ENCODE measurements around the gene ARHGAP6.
A peak's percentile ranks its signal among the peaks of the same experiment; 100 is the strongest.

The ARHGAP6 gene

DNA sequence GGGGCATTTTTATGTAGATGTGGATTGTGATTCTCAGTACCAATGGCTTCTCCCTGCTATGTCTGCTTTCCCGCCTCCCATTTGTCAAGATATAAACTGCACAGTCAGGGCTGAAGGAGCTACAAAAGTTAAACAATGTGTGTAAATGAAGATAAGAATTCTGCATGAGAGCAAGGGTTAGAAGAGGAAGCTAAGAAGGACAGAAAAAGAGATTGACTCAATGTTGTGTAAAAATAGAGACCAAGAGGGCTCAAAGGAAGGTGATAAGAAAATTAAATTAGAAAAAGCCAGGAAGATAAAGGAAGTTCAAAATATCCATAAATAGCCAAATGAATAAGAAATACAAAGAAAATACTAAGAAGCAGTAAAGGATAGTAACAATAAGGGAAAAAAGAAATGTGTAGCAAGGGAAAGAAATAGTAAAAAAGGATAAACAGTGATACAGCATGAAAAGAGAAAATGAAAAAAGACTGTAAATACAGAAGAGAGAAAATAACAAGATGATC is 290.1 kb downstream of the ARHGAP6 start:
- no peaks in the 10 kb centered on the region for H3K27me3 Mint-ChIP-seq (ENCODE audit: low read depth, poor library complexity)
- DNase-seq: no peak
- no peaks in the 10 kb centered on the region for H3K4me1 Mint-ChIP-seq
- TF ChIP-seq, protein P1, sequence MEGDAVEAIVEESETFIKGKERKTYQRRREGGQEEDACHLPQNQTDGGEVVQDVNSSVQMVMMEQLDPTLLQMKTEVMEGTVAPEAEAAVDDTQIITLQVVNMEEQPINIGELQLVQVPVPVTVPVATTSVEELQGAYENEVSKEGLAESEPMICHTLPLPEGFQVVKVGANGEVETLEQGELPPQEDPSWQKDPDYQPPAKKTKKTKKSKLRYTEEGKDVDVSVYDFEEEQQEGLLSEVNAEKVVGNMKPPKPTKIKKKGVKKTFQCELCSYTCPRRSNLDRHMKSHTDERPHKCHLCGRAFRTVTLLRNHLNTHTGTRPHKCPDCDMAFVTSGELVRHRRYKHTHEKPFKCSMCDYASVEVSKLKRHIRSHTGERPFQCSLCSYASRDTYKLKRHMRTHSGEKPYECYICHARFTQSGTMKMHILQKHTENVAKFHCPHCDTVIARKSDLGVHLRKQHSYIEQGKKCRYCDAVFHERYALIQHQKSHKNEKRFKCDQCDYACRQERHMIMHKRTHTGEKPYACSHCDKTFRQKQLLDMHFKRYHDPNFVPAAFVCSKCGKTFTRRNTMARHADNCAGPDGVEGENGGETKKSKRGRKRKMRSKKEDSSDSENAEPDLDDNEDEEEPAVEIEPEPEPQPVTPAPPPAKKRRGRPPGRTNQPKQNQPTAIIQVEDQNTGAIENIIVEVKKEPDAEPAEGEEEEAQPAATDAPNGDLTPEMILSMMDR (IDR thresholded peaks at IDR 0.05): no peak
- H3K4me3 Mint-ChIP-seq: no peak overlapping the region
- no peaks in the 10 kb centered on the region for H3K36me3 Mint-ChIP-seq (ENCODE audit: low read depth)
- peaks cover 21% of the 10 kb centered on the region for H3K9me3 Mint-ChIP-seq
- H3K27ac Mint-ChIP-seq: no peak overlapping the region

DNA sequence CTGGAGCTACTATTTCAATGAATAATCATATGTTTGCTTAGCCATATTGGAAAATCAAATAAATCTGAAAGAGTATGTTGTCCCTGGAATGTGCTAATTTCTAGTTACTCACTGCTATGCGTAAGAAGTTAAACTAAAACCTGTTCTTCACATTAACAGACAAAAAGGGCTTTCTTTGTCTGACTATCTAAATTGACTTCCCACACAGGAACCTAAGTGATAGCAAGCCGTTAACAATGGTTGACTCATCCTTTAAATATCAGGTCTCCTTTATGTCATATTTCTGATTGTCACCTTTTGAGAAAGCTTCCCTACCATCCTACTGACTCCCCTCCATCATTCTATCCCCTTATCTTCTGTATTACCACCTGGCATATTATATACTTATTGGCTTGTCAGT is 291.1 kb downstream of the ARHGAP6 start:
- Mint-ChIP-seq H3K4me3 (no peak overlapping the region), H3K27me3 (ENCODE audit: low read depth, poor library complexity) (no peaks in the 10 kb centered on the region), H3K36me3 (ENCODE audit: low read depth) (no peaks in the 10 kb centered on the region), H3K27ac (no peak overlapping the region), H3K9me3 (peaks cover 25% of the 10 kb centered on the region), H3K4me1 (no peaks in the 10 kb centered on the region)
- no peak for DNase-seq
- TF ChIP-seq, protein P1 (IDR thresholded peaks at IDR 0.05): no peak

DNA sequence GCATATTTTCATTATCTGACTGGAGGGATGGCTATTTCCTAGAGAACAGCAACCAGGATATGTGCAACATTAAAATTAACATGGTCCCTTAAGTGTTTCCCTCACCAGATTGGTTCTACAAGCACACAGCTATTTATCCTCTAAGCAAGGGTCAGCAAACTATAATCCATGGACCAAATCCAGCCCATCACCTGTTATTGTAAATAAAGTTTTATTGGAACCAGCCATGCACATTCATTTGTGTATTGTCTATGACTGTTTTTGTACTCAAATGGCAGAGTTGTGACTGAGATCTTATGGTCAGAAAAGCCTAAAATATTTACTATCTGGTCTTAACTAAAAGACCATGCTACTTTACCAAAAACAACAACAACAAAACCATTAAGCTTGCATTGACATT is 294.6 kb downstream of the ARHGAP6 start:
- Mint-ChIP-seq H3K27ac (no peak overlapping the region), H3K4me3 (no peak overlapping the region), H3K36me3 (ENCODE audit: low read depth) (no peaks in the 10 kb centered on the region), H3K27me3 (ENCODE audit: low read depth, poor library complexity) (no peaks in the 10 kb centered on the region), H3K4me1 (peaks cover 21% of the 10 kb centered on the region), H3K9me3 (peaks cover 6% of the 10 kb centered on the region)
- no peak for DNase-seq
- TF ChIP-seq, protein P1 (IDR thresholded peaks at IDR 0.05): no peak

DNA sequence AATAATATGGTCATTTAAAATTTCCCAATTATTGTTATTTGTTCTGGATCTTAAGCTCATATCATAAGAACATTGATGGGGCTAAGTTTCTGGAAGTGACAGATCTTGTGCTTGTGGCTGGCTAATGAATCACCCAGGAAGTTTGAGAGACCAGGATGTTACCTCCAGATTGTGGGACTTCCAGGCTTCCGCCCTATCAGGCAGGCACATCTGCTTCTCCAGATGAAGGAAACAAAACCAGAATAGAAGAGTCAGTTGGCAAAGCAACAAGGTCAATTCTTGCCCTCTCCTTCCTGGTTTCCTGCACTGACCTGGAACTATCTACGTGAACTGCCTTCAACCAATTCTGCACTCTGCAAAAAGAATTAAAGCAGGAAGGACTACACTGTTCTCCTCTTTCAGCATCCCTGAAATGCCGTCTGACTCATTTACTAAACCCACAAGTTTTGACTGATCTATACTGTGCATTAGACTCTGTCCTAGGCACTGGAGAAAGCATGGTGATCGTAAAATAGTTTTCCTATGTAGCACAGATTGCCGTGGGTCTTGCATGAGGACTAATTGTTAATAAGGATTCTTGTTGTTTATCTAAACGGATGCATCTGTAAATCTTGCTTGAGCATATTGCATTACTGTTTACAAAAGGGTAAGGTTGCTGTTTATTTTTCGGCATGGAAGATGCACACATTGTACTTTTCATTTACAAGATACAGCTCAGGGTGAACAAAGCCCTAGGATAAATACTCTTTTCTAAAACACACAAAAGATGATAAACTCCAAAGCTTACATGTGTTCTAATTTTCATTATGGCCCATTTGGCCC is 297.9 kb downstream of the ARHGAP6 start:
- TF ChIP-seq, protein P1 (IDR thresholded peaks at IDR 0.05): no peak
- no peak for DNase-seq
- peaks cover 27% of the 10 kb centered on the region for H3K9me3 Mint-ChIP-seq
- no peak overlapping the region for H3K27ac Mint-ChIP-seq
- peaks cover 21% of the 10 kb centered on the region for H3K4me1 Mint-ChIP-seq
- no peaks in the 10 kb centered on the region for H3K27me3 Mint-ChIP-seq (ENCODE audit: low read depth, poor library complexity)
- no peaks in the 10 kb centered on the region for H3K36me3 Mint-ChIP-seq (ENCODE audit: low read depth)
- no peak overlapping the region for H3K4me3 Mint-ChIP-seq

DNA sequence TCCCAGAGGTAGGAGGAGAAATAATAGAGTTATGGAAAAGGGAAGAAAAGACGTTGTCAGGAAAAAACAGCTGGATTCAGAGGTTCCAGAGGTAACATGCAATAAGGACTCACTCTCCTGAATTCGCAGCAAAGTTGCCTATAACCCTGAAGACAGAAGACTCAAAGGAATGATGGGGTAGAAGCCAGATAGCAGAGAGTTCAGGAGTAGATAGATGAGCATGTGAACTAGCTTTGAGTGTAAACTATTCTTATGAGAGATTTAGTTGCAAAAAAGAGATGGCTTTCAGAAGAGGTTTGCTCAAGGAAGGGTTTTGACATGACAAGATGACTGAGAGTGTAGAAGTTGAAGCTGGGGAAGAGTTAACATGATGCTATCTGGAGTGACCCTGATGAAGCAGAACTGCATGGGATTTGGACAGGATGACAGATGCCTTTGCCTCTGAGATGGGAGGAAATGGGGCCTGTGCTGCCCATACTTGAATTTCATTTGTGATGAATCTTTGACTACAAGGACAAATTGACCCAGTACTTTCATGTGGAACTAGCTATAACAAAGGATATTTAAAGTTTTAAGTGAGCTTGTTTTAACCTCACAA is 298.6 kb downstream of the ARHGAP6 start:
- H3K36me3 Mint-ChIP-seq (ENCODE audit: low read depth): no peaks in the 10 kb centered on the region
- peaks cover 32% of the 10 kb centered on the region for H3K9me3 Mint-ChIP-seq
- TF ChIP-seq, protein P1 (IDR thresholded peaks at IDR 0.05): no peak
- peaks cover 21% of the 10 kb centered on the region for H3K4me1 Mint-ChIP-seq
- H3K27me3 Mint-ChIP-seq (ENCODE audit: low read depth, poor library complexity): no peaks in the 10 kb centered on the region
- no peak for DNase-seq
- peak overlapping the region; percentile 83 for H3K27ac Mint-ChIP-seq
- H3K4me3 Mint-ChIP-seq: no peak overlapping the region
